Nephron (organoid): ENCODE data around the gene OSBPL6.
"Not testable (repeated sequence)": the region's sequence is repeated elsewhere in the genome, so short reads cannot be mapped to it uniquely, and the experiment has no call there.

Source experiments
- H3K27ac Mint-ChIP-seq, 3 experiments: 2 replicates each; pipeline ENCODE4 v1.8.0; 2020; ENCODE audit warnings: mixed read lengths in 3 of 3, mild to moderate bottlenecking in 2 of 3, moderate library complexity in 1 of 3
- H3K27me3 Mint-ChIP-seq: 2 replicates; pipeline ENCODE4 v1.8.0; 2021; ENCODE audit warnings: low read depth, mild to moderate bottlenecking, moderate library complexity, mixed read lengths
- H3K36me3 Mint-ChIP-seq: 2 replicates; pipeline ENCODE4 v1.8.0; 2020; ENCODE audit warnings: low read depth, mixed read lengths
- H3K4me1 Mint-ChIP-seq: 2 replicates; pipeline ENCODE4 v1.8.0; 2020; ENCODE audit warnings: mixed read lengths
- H3K4me3 Mint-ChIP-seq, 3 experiments: 2 replicates each; pipeline ENCODE4 v1.8.0; 2020; ENCODE audit warnings: mild to moderate bottlenecking in 3 of 3, mixed read lengths in 3 of 3, moderate library complexity in 2 of 3
- H3K9me3 Mint-ChIP-seq: 2 replicates; pipeline ENCODE4 v1.8.0; 2020; ENCODE audit warnings: mixed read lengths
- CTCF ChIP-seq, 3 experiments: fragments of 200-600 bp; sonication (generic); IDR thresholded peaks; one replicate each; pipeline ENCODE4 v1.5.0; 2021; ENCODE audit warnings: antibody characterized with exemption in 3 of 3; ENCODE audit not compliant: unreplicated experiment in 3 of 3

The OSBPL6 gene

GRCh38 chr2:178409261-178409660 lies 214.9 kb downstream of the OSBPL6 start:
- no peak for TF ChIP-seq CTCF (IDR thresholded peaks at IDR 0.05; ENCODE audit: unreplicated experiment in 3 of 3)
- Mint-ChIP-seq H3K36me3 (no peaks in the 10 kb centered on the region), H3K4me1 (peaks cover 9% of the 10 kb centered on the region), H3K4me3 (no peak overlapping the region), H3K27ac (no peak overlapping the region), H3K9me3 (no peaks in the 10 kb centered on the region), H3K27me3 (peaks cover 4% of the 10 kb centered on the region)

- H3K4me1 Mint-ChIP-seq = peaks cover 20% of the 10 kb centered on the region
- no peaks in the 10 kb centered on the region for H3K9me3 Mint-ChIP-seq
- no peaks in the 10 kb centered on the region for H3K36me3 Mint-ChIP-seq
- no peaks in the 10 kb centered on the region for H3K27me3 Mint-ChIP-seq
- H3K27ac Mint-ChIP-seq = peak overlapping the region in 1 of 3 experiments; percentile 18
- peak overlapping the region; percentile 15 to 67 (median 42) for H3K4me3 Mint-ChIP-seq
- no peak for TF ChIP-seq CTCF (IDR thresholded peaks at IDR 0.05; ENCODE audit: unreplicated experiment in 3 of 3)
These were observed 217.7 kb downstream of the OSBPL6 start for GRCh38 chr2:178412047-178412446.

GRCh38 chr2:178412453-178412852 lies 218.1 kb downstream of the OSBPL6 start:
- H3K4me3 Mint-ChIP-seq = peak overlapping the region in 2 of 3 experiments; percentile 80 to 87
- not testable (repeated sequence) for H3K36me3 Mint-ChIP-seq, H3K27ac Mint-ChIP-seq, H3K9me3 Mint-ChIP-seq, H3K27me3 Mint-ChIP-seq
- H3K4me1 Mint-ChIP-seq = peaks cover 20% of the 10 kb centered on the region

- H3K27me3 Mint-ChIP-seq = no peaks in the 10 kb centered on the region
- H3K4me1 Mint-ChIP-seq = peaks cover 20% of the 10 kb centered on the region
- H3K4me3 Mint-ChIP-seq = peak overlapping the region; percentile 80 to 99 (median 87)
- no peaks in the 10 kb centered on the region for H3K9me3 Mint-ChIP-seq
- TF ChIP-seq CTCF (IDR thresholded peaks at IDR 0.05; ENCODE audit: unreplicated experiment in 3 of 3) = peak in 1 of 3 experiments; percentile 16
- peak overlapping the region; percentile 86 to 98 (median 88) for H3K27ac Mint-ChIP-seq
- H3K36me3 Mint-ChIP-seq = peaks cover 5% of the 10 kb centered on the region
These were observed 219.4 kb downstream of the OSBPL6 start for GRCh38 chr2:178413472-178414265.

GRCh38 chr2:178414266-178415247 lies 220.2 kb downstream of the OSBPL6 start:
- peak overlapping the region; percentile 80 to 99 (median 87) for H3K4me3 Mint-ChIP-seq
- no peaks in the 10 kb centered on the region for H3K9me3 Mint-ChIP-seq
- peak; percentile 84 to 95 (median 91) for TF ChIP-seq CTCF (IDR thresholded peaks at IDR 0.05; ENCODE audit: unreplicated experiment in 3 of 3)
- peaks cover 26% of the 10 kb centered on the region for H3K4me1 Mint-ChIP-seq
- H3K36me3 Mint-ChIP-seq = peaks cover 5% of the 10 kb centered on the region
- H3K27ac Mint-ChIP-seq = peak overlapping the region; percentile 86 to 98 (median 88)
- H3K27me3 Mint-ChIP-seq = no peaks in the 10 kb centered on the region

- TF ChIP-seq CTCF (IDR thresholded peaks at IDR 0.05; ENCODE audit: unreplicated experiment in 3 of 3) = no peak
- no peak overlapping the region for H3K27ac Mint-ChIP-seq
- H3K4me3 Mint-ChIP-seq = no peak overlapping the region
- H3K27me3 Mint-ChIP-seq = no peaks in the 10 kb centered on the region
- H3K36me3 Mint-ChIP-seq = peaks cover 12% of the 10 kb centered on the region
- no peaks in the 10 kb centered on the region for H3K9me3 Mint-ChIP-seq
- H3K4me1 Mint-ChIP-seq = peaks cover 40% of the 10 kb centered on the region
These were observed 221.7 kb downstream of the OSBPL6 start for GRCh38 chr2:178415979-178416378.
